DMS79 treated with DMSO at 0.1 percent for 48 hours (cell line): ENCODE data around the gene KLK3.
"Not testable (repeated sequence)": the region's sequence is repeated elsewhere in the genome, so short reads cannot be mapped to it uniquely, and the experiment has no call there.

Experiments used
- DNase-seq: peaks from one replicate; lab custom pipeline; 2025; lab: John Stamatoyannopoulos, UW

KLK3 gene

DNA sequence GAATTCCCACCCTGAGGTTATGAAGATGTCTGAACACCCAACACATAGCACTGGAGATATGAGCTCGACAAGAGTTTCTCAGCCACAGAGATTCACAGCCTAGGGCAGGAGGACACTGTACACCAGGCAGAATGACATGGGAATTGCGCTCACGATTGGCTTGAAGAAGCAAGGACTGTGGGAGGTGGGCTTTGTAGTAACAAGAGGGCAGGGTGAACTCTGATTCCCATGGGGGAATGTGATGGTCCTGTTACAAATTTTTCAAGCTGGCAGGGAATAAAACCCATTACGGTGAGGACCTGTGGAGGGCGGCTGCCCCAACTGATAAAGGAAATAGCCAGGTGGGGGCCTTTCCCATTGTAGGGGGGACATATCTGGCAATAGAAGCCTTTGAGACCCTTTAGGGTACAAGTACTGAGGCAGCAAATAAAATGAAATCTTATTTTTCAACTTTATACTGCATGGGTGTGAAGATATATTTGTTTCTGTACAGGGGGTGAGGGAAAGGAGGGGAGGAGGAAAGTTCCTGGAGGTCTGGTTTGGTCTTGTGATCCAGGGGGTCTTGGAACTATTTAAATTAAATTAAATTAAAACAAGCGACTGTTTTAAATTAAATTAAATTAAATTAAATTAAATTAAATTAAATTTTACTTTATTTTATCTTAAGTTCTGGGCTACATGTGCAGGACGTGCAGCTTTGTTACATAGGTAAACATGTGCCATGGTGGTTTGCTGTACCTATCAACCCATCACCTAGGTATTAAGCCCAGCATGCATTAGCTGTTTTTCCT is 7.0 kb downstream of the KLK3 start:
- DNase-seq: no peak

DNA sequence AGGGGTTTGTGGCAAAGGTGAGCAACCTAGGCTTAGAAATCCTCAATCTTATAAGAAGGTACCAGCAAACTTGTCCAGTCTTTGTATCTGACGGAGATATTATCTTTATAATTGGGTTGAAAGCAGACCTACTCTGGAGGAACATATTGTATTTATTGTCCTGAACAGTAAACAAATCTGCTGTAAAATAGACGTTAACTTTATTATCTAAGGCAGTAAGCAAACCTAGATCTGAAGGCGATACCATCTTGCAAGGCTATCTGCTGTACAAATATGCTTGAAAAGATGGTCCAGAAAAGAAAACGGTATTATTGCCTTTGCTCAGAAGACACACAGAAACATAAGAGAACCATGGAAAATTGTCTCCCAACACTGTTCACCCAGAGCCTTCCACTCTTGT is 14.8 kb downstream of the KLK3 start:
- no peak for DNase-seq

DNA sequence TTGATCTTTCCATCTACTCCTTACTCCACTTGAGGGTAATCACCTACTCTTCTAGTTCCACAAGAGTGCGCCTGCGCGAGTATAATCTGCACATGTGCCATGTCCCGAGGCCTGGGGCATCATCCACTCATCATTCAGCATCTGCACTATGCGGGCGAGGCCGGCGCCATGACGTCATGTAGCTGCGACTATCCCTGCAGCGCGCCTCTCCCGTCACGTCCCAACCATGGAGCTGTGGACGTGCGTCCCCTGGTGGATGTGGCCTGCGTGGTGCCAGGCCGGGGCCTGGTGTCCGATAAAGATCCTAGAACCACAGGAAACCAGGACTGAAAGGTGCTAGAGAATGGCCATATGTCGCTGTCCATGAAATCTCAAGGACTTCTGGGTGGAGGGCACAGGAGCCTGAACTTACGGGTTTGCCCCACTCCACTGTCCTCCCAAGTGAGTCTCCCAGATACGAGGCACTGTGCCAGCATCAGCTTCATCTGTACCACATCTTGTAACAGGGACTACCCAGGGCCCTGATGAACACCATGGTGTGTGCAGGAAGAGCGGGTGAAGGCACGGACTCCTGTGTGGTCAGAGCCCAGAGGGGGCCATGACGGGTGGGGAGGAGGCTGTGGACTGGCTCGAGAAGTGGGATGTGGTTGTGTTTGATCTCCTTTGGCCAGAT is 15.8 kb downstream of the KLK3 start:
- no peak for DNase-seq

DNA sequence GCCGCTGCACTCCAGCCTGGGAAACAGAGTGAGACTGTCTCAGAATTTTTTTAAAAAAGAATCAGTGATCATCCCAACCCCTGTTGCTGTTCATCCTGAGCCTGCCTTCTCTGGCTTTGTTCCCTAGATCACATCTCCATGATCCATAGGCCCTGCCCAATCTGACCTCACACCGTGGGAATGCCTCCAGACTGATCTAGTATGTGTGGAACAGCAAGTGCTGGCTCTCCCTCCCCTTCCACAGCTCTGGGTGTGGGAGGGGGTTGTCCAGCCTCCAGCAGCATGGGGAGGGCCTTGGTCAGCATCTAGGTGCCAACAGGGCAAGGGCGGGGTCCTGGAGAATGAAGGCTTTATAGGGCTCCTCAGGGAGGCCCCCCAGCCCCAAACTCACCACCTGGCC is 18.3 kb downstream of the KLK3 start, which contains the start of gene KLK2:
KLK2 (plus strand) TSS at position 384 of the 400 bp plus-strand sequence. CDS start 35 bp downstream, outside the sequence.
- DNase-seq: no peak

DNA sequence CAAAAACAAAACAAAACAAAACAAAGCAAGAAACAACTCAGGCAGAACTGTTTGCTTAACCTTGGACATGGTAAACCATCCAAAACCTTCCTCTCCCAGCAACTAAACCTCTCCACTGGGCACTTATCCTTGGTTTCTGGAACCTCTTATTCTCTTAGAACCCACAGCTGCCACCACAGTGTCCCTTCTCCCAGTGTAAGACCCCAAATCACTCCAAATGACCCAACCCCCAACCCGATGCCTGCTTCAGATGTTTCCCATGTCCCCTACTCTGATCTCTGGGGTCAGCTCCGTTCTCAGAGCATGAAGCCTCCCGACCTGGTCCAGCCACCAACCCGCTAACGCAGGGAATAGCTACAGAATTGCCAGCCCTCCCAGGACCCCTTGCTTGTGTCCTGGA is 19.5 kb downstream of the KLK3 start:
- DNase-seq: no peak

DNA sequence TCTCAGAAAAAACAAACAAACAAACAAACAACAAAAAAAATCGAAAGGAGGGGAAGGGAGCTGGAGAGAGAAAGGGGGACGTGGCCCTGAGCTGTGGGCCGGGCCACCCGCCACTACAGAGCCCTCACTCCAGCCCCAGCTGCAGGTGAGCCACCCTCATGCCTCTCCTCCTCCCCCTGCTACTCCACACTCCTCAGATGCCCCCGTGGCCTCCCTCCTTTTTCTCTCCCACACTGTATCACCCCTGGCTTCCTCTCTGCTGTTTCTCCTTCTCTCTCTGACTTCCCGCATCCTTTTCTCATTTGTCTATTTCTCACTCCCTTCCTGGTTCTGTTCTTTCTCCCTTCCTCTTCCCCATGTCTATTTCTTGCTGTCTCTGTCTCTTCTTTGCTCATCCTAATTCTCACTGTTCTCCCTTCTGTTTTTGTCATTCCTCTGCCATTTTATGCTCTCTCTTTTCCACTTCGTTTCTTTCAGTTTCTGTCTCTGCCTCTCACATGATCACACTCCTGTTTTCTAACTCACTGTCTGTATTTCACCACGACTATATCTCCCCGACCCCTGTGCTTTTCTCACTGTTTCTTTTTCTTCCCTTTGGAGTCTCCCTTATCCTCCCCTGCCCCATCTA is 21.2 kb downstream of the KLK3 start:
- DNase-seq: no peak

DNA sequence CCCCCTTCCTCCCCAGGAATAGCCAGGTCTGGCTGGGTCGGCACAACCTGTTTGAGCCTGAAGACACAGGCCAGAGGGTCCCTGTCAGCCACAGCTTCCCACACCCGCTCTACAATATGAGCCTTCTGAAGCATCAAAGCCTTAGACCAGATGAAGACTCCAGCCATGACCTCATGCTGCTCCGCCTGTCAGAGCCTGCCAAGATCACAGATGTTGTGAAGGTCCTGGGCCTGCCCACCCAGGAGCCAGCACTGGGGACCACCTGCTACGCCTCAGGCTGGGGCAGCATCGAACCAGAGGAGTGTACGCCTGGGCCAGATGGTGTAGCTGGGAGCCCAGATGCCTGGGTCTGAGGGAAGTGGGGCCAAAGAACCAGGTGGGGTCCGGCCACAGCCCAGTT is 21.7 kb downstream of the KLK3 start:
- DNase-seq: no peak

DNA sequence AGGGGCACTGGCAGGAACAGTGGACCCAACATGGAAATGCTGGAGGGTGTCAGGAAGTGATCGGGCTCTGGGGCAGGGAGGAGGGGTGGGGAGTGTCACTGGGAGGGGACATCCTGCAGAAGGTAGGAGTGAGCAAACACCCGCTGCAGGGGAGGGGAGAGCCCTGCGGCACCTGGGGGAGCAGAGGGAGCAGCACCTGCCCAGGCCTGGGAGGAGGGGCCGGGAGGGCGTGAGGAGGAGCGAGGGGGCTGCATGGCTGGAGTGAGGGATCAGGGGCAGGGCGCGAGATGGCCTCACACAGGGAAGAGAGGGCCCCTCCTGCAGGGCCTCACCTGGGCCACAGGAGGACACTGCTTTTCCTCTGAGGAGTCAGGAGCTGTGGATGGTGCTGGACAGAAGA is 22.6 kb downstream of the KLK3 start:
- no peak for DNase-seq

DNA sequence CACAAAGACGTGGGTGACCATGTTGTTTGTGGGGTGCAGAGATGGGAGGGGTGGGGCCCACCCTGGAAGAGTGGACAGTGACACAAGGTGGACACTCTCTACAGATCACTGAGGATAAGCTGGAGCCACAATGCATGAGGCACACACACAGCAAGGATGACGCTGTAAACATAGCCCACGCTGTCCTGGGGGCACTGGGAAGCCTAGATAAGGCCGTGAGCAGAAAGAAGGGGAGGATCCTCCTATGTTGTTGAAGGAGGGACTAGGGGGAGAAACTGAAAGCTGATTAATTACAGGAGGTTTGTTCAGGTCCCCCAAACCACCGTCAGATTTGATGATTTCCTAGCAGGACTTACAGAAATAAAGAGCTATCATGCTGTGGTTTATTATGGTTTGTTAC is 24.1 kb downstream of the KLK3 start:
- no peak for DNase-seq

DNA sequence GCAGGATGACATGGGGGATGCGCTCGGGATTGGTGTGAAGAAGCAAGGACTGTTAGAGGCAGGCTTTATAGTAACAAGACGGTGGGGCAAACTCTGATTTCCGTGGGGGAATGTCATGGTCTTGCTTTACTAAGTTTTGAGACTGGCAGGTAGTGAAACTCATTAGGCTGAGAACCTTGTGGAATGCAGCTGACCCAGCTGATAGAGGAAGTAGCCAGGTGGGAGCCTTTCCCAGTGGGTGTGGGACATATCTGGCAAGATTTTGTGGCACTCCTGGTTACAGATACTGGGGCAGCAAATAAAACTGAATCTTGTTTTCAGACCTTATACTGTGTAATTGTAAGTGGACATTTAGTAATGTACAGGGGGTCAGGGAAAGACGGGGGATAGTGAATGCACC is 25.5 kb downstream of the KLK3 start:
- no peak for DNase-seq

DNA sequence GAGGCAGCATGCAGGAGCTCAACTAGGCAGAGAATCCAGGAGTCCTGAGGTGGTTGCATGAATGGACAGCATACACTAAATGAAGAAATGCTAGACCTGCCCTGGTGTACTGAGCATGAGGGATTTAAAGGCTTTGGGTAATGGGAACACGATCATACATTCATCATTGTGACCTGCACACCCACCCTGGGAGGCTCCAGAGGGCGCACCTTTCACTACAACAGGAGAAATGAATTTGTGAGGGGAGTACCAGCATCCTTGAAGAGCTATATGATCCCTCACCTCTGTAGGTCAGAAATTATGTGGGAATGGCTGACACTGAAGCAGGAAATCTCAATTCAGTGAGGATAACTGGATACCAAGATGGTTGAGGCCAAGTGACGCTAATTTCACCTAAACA is 27.5 kb downstream of the KLK3 start:
- DNase-seq: no peak

DNA sequence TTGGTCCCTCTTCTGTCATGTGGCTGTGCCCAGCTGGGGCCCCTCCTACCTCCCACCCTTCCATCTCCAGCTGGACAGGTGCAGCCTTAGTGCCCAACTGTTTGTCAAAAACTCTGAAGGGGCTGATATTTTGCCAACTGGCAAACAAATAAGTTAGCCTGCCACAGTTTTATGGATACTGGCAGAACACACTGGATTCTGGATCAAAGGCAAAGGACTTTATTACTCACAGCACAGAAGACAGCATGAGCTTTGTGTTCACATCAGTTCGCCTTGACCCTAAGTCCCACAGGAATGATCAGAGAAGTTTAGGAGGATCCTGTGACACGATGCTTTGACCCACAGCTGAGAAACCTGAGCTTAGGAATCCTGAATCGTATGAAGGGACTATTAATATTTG is 34.9 kb downstream of the KLK3 start:
- no peak for DNase-seq

DNA sequence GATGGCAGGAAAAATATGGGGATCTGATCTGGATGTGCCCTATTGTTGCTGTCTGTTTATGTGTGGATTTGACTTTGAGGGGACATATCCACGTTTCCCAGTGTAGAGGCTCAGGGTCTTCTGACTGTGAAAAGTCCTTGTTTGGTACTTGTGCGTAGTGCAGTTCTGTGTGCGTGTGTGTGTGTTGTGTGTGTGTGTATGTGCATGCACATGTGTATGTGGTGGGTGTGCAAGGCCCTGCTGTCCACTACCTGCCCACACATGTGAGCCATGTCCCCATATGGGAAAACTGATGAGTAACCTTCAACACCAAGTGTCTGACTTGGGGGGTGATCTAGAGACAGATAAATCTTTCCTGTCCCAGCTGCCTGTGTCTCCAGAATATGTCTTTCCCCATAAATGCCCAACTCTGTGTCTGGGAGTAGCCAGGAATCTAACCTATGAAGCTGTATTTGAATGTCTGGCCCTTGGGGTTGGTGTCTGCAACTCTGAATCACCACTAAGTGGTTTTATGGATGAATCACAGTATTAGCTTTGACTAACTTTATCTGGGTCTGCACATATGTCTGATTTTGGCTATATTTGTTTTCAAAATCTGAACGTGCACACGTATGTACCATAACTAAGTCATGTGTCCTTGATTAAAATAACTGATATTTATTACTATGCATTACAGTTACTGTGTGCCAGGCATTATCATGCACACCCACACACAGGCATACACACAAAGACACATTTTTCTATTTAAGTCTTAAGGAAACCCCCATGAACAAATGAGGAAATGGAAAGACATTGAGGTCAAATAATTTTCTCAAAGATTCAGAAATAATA is 35.9 kb downstream of the KLK3 start:
- no peak for DNase-seq

DNA sequence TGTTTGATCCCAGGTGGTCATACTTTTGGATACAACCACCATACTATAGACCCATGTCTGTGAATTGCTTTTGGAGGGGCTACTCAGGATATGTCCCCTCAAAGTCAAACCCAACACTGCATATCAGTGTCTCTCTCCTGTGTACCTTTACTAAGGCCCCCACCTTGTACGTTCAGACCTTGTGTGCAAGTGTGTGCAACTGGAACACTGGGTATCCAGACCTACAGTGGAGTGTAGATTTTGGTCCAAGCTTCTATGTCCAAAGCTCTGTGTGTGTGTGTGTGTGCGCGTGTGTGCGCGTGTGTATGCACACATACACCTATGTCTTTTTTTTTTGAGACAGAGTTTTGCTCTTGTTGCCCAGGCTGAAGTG is 36.5 kb downstream of the KLK3 start:
- no peak for DNase-seq

DNA sequence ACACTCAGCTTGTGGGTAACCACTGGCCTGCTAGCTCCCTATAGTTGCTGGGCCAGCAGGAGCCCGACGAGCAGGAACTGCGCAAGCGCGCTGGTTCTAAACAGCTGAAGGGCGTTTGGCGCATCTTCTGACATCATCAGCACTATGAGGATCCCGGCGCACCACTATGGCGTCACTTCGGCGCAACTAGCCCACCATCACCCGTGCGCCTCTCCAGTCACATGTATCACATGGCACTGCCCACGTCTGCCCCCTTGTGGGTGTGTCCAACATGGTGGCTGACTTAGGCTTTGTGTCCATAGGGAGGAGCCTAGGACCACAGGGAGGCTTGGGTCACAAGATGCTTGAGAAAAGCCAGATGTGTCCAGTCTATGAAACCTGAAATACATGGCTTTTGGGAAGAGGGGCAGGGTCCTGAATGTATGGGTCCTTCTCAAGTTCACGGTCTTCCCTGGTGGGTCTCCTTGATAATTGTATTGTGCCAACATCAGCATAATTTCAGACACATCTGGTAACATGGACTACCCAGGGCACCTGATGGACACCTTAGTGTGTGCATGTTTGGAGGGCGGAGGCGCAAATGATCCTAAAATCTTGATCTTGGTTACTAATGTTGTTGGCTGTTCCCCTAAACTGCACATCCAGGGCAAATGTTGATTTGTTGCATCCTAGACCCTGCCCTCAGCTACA is 38.5 kb downstream of the KLK3 start:
- DNase-seq: no peak

DNA sequence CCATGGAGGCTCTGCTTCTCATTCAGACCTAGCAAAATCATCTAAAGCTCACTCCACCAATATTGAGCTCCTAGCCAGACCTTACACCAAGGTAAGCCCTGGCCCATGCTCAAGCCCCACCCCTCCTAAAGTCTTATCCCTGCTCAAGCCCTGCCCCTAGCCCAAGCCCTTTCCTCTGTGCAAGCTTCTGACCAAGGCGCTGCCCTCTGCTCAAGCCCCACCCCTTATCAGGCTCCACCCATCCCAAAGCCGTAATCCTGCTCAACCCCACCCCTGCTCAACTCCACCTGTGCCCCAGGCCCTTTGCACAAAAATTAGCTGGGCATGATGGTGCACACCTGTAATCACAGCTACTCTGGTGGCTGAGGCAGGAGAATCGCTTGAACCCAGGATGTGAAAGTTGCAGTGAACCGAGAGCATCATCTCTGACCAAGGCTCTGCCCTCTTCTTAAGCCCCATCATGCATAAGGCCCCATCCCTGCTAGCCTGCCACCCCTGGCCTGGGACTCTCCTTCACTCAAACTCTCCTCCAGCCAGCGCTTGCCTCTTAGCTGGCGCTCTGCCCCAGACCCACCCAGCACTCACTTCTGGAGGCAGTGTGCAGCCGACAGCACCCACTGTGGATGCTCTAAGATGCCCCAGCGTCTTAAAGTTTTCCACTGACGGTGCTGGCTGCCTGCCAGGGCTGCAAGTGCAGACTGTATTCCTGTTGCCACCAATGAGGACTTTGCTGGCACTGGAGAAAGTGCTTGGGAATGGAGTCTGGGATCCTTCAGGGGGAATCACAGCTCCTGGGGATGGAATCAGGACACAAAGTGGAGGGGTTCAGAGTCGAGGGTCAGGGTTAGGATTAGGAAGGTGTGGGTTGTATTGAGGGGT is 40.0 kb downstream of the KLK3 start:
- no peak for DNase-seq

DNA sequence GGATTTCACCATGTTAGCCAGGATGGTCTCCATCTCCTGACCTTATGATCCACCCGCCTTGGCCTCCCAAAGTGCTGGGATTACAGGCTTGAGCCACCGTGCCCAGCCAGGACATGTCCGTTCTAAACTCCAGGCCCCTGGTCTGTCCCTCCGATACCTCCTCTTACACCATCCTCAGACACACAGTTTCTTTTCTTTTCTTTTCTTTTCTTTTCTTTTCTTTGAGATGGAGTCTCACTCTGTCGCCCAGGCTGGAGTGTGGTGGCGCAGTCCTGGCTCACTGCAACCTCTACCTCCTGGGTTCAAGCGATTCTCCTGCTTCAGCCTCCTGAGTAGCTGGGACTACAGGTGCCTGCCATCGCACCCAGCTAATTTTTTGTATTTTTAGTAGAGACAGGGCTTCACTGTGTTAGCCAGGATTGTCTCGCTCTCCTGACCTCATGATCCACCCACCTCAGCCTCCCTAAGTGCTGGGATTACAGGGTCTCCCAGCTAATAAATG is 41.4 kb downstream of the KLK3 start:
- not testable (repeated sequence) for DNase-seq

DNA sequence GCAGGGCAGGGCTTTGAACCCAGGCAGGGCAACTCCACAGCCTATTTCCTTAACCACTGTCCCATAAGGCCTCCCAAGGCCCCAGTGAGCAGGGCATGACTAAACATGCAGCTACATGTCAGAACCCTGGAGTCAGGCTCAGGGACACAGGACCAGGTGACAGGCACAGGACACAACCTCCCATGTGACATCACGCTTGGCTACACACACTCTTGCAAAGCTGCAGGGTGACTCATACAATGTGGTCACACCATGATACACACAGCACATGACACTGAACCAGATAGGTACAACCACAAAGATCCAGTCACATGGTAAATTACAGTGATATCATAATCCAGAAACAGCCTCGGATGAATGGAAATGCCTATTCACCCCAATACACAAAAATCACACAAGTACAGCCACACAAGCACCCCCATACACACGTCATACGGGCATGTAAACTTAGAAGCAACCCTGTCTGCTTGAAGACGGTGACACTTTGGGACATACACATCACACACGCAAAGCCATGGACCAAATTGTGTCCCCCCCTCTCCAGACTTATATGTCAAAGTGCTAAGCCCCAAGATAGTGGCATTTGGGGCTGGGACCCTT is 42.0 kb downstream of the KLK3 start:
- peak; percentile 69 for DNase-seq

DNA sequence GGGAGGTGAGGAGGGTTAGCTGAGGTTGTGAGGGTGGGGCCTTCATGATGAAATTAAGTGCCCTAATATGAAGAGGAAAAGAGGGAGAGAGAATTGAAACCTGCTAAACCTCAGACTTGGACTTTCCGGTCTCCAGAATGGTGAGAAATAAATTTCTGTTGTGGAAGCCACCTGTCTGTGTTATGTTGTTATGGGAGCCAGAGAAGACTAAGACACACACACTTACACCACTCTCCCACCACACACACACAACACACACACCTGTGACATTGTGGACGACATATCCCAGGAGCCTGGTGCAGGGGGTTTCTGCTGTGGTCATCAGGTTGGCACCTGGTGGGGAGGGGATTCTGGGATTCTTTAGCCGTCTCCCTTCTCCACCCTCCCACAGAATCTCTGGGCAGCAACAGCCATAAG is 42.5 kb downstream of the KLK3 start:
- no peak for DNase-seq

DNA sequence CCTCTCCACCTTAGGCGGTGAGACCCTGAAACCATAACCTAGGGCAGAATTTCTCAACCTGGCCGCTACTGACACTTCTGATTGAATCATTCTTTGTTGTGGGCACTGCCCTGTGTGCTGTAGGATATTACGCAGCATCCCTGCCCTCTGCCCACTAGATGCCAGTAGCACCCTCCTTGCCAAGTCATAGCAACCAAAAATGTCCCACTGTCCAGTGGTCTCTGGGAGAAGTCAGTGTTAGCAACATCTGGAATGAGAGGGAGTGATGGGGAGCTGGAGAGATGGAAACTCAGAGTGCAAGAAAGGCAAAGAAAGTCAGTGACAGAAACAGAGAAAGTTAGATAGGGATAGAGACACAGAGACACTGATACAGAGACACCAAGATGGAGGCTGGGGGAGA is 42.9 kb downstream of the KLK3 start:
- DNase-seq: no peak
